DMS53 treated with DMSO at 0.1 percent for 48 hours (cell line): ENCODE measurements around the gene HIVEP3.

Experiments
- DNase-seq: peaks from one replicate; lab custom pipeline; 2025; ENCODE audit not compliant: unreplicated experiment; lab: John Stamatoyannopoulos, UW

Gene HIVEP3

GRCh38 chr1:41765152-41765551 is 153.6 kb downstream of the HIVEP3 start:
- DNase-seq: no peak

GRCh38 chr1:41764656-41765055 is 154.1 kb downstream of the HIVEP3 start:
- no peak for DNase-seq

- no peak for DNase-seq
Observed at GRCh38 chr1:41762777-41763176, 155.9 kb downstream of the HIVEP3 start.

GRCh38 chr1:41762251-41762650 is 156.5 kb downstream of the HIVEP3 start:
- DNase-seq: no peak

GRCh38 chr1:41758904-41759548 is 159.7 kb downstream of the HIVEP3 start:
- no peak for DNase-seq

GRCh38 chr1:41758500-41758899 is 160.2 kb downstream of the HIVEP3 start:
- no peak for DNase-seq

- no peak for DNase-seq
Observed at GRCh38 chr1:41754540-41754939, 164.2 kb downstream of the HIVEP3 start.

GRCh38 chr1:41752514-41753170 is 166.1 kb downstream of the HIVEP3 start:
- no peak for DNase-seq

GRCh38 chr1:41751804-41752513 is 166.8 kb downstream of the HIVEP3 start:
- no peak for DNase-seq

- no peak for DNase-seq
Observed at GRCh38 chr1:41749991-41750745, 168.6 kb downstream of the HIVEP3 start.

- no peak for DNase-seq
Observed at GRCh38 chr1:41745022-41745421, 173.7 kb downstream of the HIVEP3 start.

GRCh38 chr1:41743366-41743765 is 175.4 kb downstream of the HIVEP3 start:
- DNase-seq: no peak

- peak; percentile 79 for DNase-seq
Observed at GRCh38 chr1:41742219-41742618, 176.5 kb downstream of the HIVEP3 start.

GRCh38 chr1:41741244-41741643 is 177.5 kb downstream of the HIVEP3 start:
- no peak for DNase-seq

GRCh38 chr1:41740630-41741239 is 178.0 kb downstream of the HIVEP3 start:
- DNase-seq: no peak

- no peak for DNase-seq
Observed at GRCh38 chr1:41740058-41740457, 178.7 kb downstream of the HIVEP3 start.

- DNase-seq: no peak
Observed at GRCh38 chr1:41739061-41739955, 179.4 kb downstream of the HIVEP3 start.

GRCh38 chr1:41738475-41738874 is 180.2 kb downstream of the HIVEP3 start:
- no peak for DNase-seq

GRCh38 chr1:41738006-41738405 is 180.7 kb downstream of the HIVEP3 start:
- DNase-seq: no peak

- DNase-seq: no peak
Observed at GRCh38 chr1:41735631-41736260, 183.0 kb downstream of the HIVEP3 start.
